ENCODE measurements around the gene ZFAND6.

ZFAND6 gene

DNA sequence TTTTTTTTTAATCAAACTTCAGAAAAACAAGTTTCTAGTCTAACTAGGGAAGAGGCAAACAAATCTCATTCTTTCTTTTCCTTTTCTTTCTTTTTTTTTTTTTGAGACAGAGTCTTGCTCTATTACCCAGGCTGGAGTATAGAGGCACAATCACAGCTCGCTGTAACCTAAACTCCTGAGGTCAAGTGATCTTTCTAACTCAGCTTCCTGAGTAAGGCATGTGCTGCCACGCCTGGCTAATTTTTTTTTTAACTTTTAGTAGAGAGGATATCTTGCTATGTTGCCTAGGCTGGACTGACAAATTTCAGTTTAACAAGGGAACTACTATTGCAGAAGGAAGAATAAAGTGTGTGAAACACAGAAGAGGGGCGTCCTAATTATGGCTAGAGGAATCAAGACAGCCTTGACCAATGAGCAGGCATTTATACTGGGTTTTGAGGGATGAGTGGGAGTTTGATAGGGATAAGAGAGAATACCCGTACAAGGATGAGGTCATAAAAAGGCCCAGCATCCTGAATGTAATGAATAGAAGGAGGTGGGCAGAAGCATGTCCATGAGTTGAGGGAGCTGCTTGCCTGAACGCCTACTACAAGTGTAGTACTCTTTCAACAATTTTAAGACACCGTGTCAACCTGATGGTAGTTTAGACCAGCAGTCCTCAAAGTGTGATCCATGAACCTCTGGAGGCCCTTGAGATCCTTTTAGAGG, 6.7 kb upstream of the ZFAND6 start:
- no peak for DNase-seq

DNA sequence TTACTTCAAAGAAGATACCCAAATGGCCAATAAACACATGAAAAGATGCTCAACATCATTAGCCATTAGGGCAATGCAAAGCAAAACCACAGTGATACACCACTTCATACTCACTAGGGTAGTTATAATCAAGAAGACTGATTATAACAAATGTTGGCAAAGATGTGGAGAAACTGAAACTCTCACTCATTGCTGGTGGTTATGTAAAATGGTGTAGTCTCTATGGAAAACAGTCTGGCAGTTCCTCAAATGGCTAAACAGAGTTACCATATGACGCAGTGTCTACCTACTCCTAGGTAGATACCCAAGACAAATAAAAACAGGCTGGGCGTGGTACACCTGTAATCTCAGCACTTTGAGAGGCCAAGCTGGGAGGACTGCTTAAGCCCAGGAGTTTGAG, 3.5 kb upstream of the ZFAND6 start:
- DNase-seq, result no peak

DNA sequence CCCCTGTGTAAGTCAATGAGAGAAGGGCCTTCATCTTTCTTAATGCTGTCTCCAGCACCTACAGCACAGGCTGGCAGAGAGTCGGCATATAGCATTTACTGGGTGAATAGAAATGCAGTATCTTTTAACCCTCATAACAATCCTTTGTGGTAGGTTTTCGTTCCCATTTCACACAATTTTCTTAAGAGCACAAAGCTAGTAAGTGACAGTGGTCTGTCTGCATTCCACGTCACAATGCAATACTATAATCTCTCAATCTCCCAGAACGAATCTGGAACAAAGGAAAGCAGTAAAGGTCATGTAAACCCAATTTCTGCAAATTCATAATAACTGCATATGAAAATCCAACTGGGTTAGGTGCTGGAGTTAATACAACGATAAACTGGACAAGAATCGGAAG, 1.4 kb upstream of the ZFAND6 start:
- DNase-seq, result no peak

DNA sequence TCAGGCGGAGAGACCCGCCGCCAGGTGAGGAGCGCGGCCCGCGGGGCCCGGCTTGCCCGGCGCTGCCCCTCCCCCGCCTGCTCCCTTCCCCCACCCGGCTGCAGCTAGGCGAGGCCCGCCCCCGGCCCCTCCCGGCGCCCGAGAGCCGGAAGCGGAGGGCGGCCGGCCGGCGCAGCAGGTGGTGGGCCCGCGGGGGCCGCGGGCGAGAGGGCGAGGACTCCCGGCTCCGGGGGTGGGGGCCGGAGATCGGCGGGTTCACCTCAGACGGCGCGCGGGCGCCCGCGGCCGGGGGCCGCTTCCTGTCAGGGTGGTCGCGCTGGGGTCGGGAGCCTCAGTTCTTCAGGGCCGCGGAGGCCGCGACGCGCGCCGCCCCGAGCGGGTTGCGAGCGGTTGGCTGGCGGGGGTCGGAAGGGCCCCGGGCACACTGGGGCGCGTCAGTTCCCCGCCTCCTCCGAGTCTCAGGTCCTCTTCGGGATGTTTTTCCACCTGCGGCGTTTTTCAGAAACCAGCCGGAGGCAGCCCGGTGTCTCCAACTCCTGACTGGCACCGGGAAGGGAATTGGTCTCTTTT, 395 bp downstream of the ZFAND6 start:
- no peak for DNase-seq

DNA sequence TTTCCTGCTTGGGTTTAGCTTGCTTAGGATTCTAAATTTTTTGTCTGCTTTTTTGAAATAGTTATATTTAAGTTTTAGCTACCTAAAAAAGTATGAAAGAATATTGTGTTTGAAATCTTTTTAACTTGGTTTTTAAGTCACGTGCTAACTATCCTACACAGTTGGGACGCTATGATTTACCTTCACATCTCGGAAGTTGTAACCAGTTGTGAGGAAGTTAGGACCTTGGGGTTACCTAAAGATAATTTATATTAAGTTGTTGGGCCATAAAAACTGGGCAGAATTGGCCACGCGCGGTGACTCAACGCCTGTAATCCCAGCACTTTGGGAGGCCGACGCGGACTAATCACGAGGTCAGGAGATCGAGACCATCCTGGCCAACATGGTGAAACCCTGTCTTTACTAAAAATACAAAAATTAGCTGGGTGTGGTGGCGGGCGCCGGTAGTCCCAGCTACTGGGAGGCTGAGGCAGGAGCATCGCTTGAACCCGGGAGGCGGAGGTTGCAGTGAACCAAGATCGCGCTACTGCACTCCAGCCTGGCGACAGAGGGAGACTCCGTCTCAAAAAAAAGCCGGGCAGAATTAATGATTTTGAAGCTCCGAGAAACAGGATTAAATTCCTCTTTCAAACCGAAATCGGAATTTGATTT, 1.0 kb downstream of the ZFAND6 start:
- peak; percentile 28 for DNase-seq

DNA sequence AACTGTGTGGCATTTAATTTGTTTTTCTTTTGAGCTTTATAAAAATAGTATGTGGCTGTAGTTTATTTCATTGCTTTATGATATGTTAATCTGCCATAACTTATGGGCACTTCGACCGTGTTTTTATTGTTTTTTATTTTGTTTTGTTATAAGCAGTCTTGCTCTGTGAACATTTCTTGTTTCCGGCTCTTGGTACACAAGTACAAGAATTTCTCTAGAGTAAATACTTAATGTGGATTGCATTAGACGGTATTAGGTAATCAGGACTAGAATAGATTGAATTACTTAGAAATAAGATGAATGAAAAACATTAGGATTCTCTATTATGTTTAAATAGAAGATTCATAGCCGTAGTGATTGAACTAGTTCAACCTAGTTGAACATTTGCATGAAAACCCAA, 2.1 kb downstream of the ZFAND6 start:
- DNase-seq, result no peak

DNA sequence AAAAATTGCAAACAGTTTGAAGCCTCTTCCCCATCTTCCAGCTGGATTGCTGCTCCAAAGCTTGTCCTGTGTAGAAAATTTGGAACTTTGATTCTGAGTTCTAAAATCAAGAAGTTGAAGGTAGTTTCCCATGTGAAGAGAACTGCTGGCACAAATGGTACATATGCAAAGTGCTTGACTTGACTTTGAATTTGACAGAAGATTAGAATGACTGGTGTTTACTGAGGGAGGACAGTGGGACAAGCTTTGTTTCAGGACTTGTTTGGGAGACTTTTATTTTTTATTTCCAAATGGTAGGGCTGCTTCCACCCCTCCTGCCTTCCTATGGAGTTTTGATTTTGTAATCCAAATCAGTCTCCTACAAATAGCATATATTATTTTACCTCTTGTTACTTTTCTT, 7.4 kb downstream of the ZFAND6 start:
- no peak for DNase-seq

DNA sequence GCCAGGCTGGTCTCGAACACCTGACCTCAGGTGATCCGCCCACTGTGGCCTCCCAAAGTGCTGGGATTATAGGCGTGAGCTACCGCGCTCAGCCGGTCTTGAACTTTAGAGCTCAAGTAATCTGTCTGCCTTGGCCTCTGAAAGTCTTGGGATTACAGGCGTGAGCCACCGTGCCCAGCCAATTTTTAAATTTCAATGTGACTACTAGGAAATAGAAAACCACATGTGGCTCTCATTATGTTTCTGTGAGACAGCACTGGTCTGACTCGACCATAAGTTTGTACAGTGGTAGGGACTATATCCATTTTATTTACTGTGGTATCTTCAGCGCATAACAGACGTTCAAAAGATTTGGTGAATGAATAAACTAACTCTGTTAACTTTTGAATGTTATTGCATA, 9.1 kb downstream of the ZFAND6 start:
- no peak for DNase-seq

DNA sequence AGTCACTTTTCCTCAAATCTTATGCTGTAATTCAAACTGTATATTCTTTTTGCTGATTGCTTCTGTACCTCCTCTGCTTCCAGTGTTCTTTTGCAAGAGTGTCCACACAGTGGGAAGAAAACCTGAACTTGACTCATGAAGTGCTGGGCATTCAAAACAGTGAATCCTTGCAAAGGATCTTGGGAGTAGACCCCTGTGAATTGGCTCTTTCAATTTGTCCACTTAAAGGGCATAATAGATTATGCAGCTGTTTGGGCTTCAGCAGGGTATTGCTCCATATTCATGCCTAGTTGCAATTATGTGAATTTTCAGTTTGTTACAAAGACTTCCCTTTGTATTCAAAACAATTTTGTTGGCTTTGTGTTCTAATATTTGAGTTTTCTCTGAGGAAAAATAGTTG, 11.4 kb downstream of the ZFAND6 start:
- no peak for DNase-seq

DNA sequence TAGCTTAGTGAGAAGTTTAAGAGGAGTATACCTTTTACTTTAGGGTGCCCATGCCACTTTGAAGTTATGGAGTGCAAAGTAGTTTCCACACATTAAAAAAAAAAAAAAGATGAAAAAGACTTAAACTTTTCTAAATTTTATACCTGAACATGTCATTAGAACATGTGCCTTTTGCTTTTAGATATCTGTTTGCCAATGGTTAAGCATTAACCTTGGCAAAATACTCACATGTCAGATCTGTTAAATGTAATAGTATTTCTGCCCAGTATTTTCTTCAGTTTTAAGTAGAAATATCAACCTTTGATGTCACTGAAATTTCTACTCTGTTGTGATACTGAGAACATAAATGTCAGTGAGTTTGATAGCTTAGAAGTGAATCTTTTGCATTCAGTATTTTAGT, 12.2 kb downstream of the ZFAND6 start:
- no peak for DNase-seq

DNA sequence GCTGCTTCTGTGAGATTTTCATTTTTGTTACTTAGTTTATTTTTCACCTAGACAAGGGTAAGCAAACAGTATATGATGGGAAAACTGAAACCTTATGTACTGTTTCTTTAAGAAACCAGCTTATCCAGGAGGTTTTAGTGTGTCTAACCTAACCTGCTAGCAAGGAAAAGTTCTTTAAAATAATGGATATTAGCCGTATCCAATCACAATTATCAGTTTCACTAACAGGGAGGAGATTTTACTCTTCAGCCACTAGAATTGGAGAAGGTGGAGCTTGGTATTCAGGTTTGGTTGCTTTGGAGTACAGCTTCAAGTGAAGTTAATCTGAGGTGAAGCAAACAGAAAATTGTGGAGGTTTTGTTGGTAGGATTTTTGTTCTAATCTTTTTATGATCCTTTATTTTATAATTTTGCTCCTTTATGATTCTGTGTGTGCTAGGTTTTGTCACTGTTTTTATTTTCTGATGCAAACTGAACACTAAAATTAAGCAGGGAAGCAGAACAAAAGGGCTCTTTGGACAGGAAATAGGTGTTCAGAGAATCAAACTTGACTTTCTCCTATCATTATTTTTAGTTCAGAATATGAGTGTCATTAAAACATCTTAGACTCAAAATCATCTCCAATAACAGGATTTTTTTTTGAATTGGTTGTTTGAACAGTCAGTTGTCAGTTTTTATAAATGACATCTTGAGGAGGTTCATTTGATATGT, 13.0 kb downstream of the ZFAND6 start:
- DNase-seq, result peak; percentile 70

DNA sequence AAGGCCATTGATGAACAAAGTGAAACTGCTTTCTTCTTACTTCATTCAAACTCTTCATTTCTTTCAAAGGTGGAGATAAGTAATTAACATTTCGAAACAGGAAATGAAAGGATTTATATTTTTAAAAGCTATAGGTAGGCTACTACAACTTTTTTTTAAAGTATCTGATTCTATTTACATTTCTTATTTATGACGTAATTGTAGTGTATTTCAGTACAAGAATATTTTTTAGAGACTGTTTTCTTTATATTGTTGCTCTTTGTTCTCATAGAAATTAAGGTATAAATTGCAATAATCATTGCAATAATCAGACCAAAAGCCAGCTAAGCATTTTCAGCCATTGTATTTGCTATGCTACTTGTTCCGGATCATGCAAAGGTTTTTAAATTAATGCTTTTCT, 13.7 kb downstream of the ZFAND6 start:
- DNase-seq, result no peak

DNA sequence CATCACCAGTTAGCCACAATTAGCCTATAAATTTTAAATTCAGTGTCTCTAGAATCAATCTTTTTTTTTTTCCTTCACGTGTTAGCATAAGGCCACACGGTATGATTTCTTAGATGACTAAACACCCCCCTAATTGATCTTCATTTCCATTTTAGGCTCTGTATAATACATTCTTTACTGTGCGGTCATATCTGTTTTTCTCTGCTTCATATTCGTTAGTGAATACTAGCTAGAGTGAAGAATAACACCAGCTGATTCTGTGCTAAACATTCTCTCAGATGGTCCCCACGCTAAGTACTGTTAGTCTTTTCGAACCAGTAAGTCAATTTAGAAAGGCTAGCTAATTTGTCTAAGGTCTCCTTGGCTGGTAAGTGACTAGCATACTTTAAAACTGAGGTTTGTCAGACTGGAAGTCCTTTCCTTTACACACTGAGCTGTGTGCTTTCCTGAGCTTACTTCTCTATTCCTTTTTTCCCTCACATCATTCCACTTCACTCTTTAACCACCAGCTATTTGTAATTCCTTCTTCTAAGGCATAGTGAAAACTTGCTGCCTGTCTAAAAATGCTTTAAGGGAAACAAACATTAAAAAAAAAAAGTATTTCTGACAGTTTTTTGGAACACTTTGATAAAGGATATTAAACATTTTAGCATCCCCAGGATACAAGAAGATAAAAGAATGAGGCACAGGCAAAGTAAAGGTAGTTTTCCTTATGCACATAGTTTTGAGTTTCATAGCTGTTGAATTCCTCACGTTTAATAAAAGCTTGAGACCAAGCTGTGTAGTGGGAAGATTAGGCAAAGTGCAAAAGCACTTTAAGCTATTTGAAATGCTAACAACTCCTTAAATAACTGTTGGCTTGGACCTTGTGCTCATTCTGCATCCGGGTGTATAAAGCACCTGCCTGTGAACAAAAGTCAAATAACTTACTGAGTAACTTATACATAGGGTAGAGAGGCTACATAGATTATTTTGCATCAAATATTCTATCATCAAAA, 17.1 kb downstream of the ZFAND6 start:
- no peak for DNase-seq

DNA sequence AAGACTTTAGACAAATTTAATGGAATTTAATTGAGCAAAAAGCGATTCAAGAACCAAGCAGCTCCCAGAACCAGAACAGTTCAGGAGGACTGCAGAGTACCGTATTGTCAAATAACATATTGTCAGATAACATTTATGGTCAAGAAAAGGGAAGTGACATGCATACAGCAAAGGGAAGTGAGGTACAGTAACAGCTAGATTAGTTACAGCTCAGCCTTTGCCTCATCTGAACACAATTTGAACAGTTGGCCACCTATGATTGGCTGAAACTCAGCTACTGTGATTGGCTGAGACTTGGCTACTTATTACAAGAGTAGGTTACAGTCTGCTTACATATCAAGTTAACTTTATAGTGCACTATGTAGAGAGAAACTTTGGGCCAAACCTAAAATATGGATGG, 21.9 kb downstream of the ZFAND6 start:
- no peak for DNase-seq

DNA sequence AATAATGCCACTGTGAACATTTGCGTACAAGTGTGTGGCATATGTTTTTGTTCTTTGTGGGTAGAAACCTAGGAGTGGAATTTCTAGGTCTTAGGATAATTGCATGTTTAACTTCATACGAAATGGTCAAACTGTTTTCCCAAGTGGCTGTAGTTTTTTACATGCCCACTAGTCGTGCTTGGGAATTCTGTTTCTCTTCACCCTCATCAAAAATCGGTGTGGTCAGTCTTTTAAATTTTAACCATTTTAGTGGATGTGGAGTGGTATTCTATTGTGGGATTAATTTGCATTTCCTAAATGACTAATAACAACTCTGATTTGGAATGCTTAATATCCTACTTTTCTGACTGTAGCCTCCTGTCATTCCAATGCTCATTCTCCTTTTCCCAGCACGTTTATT, 27.6 kb downstream of the ZFAND6 start:
- DNase-seq, result no peak

DNA sequence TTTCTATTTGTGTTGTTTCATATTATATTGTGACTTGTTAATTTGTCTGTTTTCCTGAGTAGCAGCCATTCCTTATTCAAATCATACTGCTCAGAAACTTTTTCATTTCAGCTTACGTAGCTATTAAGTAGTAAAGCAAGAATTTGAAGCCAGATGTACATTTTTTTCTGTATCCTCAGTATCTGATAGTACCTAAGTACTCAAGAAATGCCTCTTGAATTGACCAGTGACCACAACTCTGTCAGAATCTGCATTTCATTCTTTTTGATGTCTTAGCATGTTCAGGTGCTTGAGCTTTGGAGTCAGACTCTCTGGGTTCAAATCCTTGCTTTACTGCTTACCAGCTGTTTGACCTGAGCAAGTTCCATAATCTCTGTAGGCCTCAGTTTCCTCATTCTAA, 30.6 kb downstream of the ZFAND6 start:
- no peak for DNase-seq

DNA sequence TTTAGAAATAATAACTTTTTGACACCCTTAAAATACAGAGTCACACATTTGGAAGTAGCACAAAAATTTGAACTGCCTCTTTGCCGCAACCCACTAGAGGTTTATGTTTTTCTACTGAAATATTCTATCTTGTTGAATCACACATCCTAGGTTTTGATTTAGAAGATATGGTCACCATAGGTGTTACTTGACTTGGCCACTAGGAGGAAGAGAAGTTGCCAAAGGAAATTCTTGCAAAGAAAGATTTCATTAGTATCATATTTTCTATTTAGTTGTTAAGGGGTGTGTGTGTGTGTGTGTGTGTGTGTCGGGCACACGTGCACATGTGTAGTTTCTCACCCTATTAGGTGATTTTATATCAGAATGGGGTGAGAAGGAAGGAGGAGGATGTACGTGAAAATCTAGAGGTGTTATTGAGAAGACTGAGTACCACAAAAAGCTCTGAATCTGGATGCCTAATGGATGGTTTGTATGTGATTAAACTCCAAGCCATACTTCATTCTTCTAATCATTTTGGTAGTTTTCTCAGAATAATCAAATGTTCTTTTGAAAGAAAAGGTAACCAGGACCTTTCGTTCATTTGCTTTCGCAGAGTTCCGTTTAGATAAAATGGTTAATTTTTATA, 31.5 kb downstream of the ZFAND6 start:
- peak; percentile 10 for DNase-seq

DNA sequence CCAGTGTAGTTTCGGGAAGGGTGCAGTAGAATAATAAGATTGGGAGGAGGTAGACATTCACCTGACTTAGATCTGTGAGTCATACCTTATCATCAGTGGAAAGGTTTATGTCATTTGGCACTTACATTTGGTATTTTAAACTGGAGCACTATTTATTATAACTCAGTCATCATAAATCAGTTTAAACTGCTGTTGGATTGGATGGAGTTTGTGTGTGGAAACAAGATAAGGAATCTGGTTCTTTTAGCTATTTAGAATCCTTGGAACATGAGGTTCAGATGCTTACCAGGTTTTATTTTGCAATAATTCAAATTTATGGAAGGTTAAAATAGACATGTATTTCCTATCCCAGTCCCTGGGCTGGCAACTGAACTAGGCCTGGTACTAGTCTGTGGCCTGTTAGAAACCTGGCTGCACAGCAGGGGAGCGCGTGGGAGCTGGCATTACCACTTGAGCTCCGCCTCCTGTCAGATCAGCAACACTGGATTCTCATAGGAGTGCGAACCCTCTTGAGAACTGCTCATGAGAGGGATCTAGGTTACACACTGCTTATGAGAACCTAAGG, 34.5 kb downstream of the ZFAND6 start:
- DNase-seq, result no peak

DNA sequence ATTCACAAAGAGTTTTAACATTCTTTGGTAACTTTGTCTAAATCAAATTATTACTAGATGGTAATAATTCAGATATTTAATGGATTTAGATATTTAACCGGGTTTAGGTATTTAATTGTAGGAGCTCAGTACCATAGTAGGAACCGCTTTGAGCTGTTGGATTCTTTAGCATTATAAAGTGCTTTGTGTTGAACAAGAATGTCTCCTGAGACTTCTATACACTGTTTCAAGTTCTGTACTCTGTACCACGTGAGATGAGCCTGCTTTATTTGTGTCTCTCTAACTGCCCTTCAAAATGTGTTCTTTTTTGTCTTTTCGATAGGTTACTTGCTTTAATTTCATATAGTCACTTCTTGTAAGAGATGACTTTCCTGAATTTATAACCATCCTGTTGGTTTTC, 36.0 kb downstream of the ZFAND6 start:
- no peak for DNase-seq

DNA sequence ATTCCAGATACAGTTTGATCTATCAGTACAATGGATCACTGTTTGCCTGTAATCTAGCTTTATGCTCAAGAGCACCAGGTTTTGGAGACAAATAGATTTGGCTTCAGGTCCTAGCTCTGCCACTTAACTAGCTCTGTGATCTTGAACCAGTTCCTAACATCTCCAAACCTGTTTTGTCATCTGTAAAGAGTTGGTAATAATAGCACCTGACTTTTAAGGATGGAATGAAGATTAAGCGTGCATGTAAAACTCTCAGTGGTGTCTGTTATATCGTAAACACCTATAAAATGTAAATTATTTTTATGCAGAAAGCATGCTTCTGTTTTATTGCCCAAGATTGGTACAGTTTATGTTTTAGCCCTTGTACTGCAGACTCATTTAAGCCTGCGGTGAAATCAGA, 36.5 kb downstream of the ZFAND6 start:
- DNase-seq, result no peak

DNA sequence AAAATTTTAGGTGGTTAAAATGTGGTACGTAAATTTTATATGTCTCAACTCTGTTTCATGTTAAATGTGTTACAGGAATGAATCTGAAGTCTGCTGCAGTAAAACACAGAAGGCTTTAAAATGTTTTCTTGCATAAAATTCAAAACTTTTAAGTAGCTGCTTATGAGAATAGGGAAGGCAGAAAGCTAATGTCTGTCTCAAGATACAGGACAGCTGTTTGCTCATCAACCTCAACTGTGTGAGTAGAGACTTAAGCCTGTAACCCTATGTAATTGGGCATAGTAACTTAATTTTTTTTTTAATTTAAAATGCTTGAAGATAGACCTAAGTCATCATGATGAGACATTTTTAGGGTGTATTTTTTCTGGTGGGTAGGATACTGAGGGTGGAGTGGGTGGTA, 38.9 kb downstream of the ZFAND6 start:
- DNase-seq, result no peak

DNA sequence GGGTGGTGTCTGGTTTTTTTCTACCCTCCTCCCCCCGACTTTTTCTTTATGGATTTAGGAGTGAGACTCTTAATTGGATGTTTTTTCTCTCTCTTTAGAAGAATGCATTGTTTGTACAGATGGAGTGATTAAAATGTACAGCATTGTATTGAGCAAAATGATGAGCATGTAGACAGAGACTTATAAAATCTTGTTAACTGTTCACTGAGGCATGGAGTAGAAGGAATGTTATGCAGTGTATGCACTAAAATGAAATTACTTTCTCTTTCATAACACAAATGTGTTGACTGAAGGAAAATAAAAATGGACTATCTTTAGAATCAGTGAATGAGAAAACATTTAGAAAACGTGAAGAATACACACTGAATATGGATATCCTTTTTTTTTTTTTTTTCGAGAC, 39.8 kb downstream of the ZFAND6 start:
- no peak for DNase-seq
